ENCODE measurements around the gene PTPN22.

PTPN22 gene

DNA sequence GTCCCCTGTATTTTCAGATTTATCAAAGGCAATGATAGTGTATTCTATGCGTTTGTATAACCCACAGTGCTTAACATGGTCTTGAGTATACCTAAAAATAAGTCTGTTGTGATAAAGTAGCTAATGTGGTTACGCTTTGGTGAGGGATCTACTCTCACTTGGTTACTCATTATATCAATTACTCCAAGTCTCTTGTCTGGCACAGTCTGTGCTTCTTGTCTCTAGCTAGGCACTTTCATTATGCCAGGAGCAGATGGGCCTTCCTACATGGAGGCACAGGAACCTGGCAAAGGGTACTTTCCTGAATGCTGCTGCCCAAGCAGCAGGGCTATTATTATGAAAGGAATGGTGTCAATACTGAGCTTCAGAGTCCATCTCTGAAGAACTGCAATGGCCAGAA is 4.2 kb upstream of the PTPN22 start:
- H3K27me3 ChIP-seq, result no peaks in the 10 kb centered on the region
- H3K9me3 ChIP-seq (replicated peaks in 1 of 11), result peaks cover 0 to 12% (median 10%) of the 10 kb centered on the region in 11 experiments; a peak in 9 of 22 replicates
- H3K27ac ChIP-seq, result peak overlapping the region in 8 of 11 experiments; percentile 40 to 83 (median 76); a peak in 8 of 22 replicates
- peaks cover 0 to 6% (median 0%) of the 10 kb centered on the region in 11 experiments; a peak in 2 of 22 replicates for H3K36me3 ChIP-seq
- no peaks in the 10 kb centered on the region for H4K20me1 ChIP-seq
- H3K4me2 ChIP-seq, result peak overlapping the region in 10 of 11 experiments; percentile 4 to 89 (median 50); a peak in 17 of 22 replicates
- no peak overlapping the region for H3K9ac ChIP-seq
- no peak overlapping the region for H3K4me3 ChIP-seq
- TF ChIP-seq Cebpa-rat (IDR thresholded peaks at IDR 0.05), result no peak
- peaks cover 52 to 79% (median 66%) of the 10 kb centered on the region in 10 experiments for H3K4me1 ChIP-seq

DNA sequence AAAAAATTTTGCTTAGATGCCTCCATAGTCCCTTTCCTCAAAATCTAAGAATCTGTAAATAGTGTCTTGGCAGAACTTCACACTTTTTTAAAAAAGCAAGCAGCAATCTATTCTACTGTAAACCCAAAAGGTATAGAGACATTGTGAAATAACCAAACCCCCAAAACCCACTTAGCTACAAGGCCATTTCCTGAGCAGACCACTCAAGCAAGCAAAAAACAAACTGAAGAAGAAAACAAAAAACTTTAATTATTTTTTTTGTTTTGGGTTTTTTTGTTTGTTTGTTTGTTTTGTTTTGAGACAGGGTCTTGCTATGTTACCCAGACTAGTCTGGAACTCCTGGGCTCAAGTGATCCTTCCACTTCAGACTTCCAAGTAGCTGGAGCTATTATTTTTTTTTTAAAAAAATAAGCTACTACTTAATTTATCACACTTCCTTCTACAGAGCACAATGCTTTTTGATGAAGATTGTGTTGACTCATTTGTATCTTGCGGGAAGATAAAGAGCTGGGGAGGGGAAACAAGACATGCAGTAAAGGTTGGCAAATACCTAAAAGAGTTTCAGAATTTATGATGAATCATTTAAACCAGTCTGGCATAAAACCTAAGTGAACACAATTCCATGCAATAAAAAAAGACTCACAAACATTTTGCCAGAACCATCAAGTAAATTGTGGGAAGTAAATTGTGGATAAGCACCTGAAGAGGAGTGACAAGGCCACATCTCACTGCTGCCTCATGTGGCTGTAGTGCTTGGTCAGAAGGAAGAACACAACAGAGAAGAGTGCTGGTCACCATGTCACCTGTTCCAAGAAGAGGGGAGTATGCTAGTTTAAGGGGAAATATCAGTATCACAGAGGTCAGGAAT is 2.7 kb upstream of the PTPN22 start:
- TF ChIP-seq Cebpa-rat (IDR thresholded peaks at IDR 0.05), result peak in 2 of 11 experiments; percentile 22 to 56; a peak in 1 of 22 replicates

DNA sequence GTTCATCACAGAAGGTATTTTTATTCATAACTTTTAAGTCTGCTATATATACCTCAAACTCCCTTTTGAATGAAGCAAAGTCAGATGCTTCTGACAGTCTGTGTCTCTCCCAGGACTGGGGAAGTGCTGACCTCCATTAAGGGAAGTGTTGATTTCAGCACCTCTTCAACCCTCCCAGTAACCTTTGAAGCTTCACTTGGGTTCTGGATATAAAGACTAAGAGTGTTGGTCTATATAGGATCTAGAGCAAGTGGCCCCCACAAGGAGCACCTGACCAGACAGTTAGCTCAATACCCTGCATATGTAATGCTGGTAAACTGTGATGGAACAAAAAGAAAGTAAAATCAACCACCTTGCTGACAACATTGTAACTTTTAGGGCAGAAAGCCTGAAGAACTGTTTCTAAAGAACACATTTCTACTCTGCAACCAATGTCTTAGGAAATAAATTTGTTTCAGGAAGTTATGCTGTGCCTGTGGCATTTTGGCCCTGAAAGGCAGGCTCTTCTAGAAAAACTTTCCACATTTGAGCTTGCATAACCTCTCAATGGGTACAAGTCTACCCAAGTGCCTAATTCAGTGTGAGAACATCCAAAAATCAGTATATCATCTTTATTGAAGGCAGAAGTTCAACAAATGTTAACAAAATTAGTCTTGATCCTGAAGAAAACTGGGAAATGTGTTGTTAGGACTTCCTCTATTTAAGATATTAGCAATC is 865 bp upstream of the PTPN22 start:
- Histone ChIP-seq H4K20me1 (no peaks in the 10 kb centered on the region), H3K4me2 (peak overlapping the region; percentile 72 to 89 (median 84)), H3K4me1 (peaks cover 53 to 91% (median 74%) of the 10 kb centered on the region in 10 experiments), H3K4me3 (peak overlapping the region in 1 of 10 experiments; percentile 57; a peak in 4 of 20 replicates), H3K9ac (peak overlapping the region; percentile 28 to 68 (median 59); a peak in 18 of 22 replicates), H3K36me3 (no peaks in the 10 kb centered on the region), H3K27ac (peak overlapping the region; percentile 51 to 83 (median 75); a peak in 21 of 22 replicates), H3K9me3 (replicated peaks in 1 of 11) (no peaks in the 10 kb centered on the region), H3K27me3 (no peaks in the 10 kb centered on the region)
- 0 out of 22 replicates have a peak, but pooled peaks of 2 of the 11 experiments have one; percentile 12 to 32 for TF ChIP-seq Cebpa-rat (IDR thresholded peaks at IDR 0.05)

More for the DNA sequence above, 2.7 kb upstream of the PTPN22 start:
- Histone ChIP-seq H3K4me3 (peak overlapping the region in 6 of 10 experiments; percentile 3 to 52 (median 22); a peak in 6 of 20 replicates), H3K36me3 (no peaks in the 10 kb centered on the region), H3K4me1 (peaks cover 53 to 79% (median 69%) of the 10 kb centered on the region in 10 experiments), H3K9ac (peak overlapping the region in 10 of 11 experiments; percentile 18 to 69 (median 56); a peak in 18 of 22 replicates), H3K4me2 (peak overlapping the region; percentile 58 to 89 (median 69)), H3K9me3 (replicated peaks in 1 of 11) (0 out of 22 replicates have a peak, but pooled peaks cover 0 to under 1% (median 0%) of the 10 kb centered on the region in 11 experiments), H3K27ac (peak overlapping the region; percentile 45 to 83 (median 76); a peak in 21 of 22 replicates), H3K27me3 (no peaks in the 10 kb centered on the region), H4K20me1 (no peaks in the 10 kb centered on the region)

DNA sequence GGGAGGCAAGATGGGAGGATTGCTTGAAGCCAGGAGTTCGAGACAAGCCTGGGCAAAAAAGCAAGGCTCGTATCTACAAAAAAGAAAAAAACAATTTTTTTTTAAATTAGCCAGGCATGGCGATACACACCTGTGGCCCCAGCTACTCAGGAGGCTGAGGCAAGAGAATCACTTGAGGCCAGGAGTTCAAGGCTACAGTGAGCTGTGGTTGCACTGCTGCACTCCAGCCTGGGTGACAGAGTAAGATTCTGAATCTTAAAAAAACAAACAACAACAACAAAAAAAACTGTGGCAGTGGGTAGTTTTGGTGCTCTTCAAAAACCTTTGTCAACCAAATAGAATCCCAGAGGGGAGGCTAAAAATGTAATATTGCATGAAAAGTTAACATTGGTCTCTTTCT is 734 bp downstream of the PTPN22 start:
- Histone ChIP-seq H4K20me1 (no peaks in the 10 kb centered on the region), H3K27me3 (no peaks in the 10 kb centered on the region), H3K4me3 (peak overlapping the region; percentile 35 to 68 (median 56); a peak in 18 of 20 replicates), H3K9ac (peak overlapping the region; percentile 27 to 68 (median 59); a peak in 18 of 22 replicates), H3K36me3 (peaks cover 0 to 5% (median 0%) of the 10 kb centered on the region in 11 experiments; a peak in 3 of 22 replicates), H3K27ac (peak overlapping the region; percentile 34 to 83 (median 75); a peak in 21 of 22 replicates), H3K4me1 (peaks cover 49 to 85% (median 71%) of the 10 kb centered on the region in 10 experiments), H3K4me2 (peak overlapping the region; percentile 72 to 89 (median 84)), H3K9me3 (replicated peaks in 1 of 11) (no peaks in the 10 kb centered on the region)
- no peak for TF ChIP-seq Cebpa-rat (IDR thresholded peaks at IDR 0.05)

DNA sequence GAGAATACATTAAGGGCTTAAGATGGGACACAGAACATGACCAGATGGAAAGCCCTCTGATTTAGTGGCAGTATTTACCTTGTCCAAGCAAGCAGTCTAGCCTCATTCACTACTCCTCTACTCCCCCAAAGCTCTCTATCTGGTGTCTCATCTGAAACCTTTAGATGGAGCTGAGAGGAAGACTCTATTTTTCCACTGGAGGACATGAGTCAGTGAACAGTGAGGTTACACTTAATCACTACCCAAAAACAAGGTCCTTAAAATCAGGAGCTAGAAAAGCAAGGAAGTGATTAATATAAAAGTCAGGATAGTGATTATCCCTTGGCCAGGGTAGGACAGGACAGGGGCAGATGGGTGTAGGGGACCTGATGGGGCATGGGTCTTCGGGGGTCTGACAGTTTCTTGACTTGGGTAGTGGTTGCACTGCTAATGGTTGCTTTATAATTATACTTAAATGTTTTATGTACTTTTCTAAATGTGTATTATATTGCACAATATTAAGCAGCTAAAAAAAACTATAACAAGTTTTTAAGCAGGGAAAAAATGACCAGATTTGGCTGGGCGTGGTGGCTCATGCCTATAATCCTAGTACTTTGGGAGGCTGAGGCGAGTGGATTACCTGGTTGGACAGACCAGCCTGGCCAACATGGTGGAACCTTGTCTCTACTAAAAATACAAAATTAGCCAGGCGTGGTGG is 3.0 kb downstream of the PTPN22 start:
- Histone ChIP-seq H3K27me3 (no peaks in the 10 kb centered on the region), H4K20me1 (no peaks in the 10 kb centered on the region), H3K4me1 (peaks cover 30 to 62% (median 50%) of the 10 kb centered on the region in 10 experiments), H3K4me3 (no peak overlapping the region), H3K9me3 (replicated peaks in 1 of 11) (no peaks in the 10 kb centered on the region), H3K27ac (peak overlapping the region in 2 of 11 experiments; percentile 23 to 25; a peak in 3 of 22 replicates), H3K36me3 (peaks cover 0 to 17% (median 0%) of the 10 kb centered on the region in 11 experiments; a peak in 5 of 22 replicates), H3K9ac (peak overlapping the region in 1 of 11 experiments; percentile 23; a peak in 1 of 22 replicates), H3K4me2 (peak overlapping the region in 7 of 11 experiments; percentile 11 to 89 (median 84); a peak in 12 of 22 replicates)
- peak in 6 of 11 experiments; percentile 16 to 79 (median 38); a peak in 5 of 22 replicates for TF ChIP-seq Cebpa-rat (IDR thresholded peaks at IDR 0.05)

DNA sequence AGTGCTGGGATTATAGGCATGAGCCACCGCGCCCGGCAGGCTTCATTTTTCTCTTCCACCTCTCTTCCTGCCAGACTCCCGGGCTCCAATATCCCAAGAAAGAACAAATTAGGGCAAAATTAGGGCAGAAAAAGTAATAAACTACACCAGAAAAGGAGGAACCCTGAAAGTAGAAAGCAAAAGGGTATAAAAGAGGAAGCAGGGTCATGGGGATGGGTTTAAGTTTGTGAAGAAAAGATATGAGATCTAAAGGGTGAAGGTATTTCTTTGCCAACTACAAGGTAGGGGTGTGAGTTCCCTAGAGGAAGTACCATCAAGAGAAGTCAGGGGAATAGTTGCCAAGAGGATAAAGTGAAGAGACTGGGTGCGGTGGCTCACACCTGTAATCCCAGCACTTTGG is 9.9 kb downstream of the PTPN22 start:
- H3K9ac ChIP-seq, result no peak overlapping the region
- H4K20me1 ChIP-seq, result no peaks in the 10 kb centered on the region
- H3K4me1 ChIP-seq, result peaks cover 18 to 49% (median 37%) of the 10 kb centered on the region in 10 experiments
- TF ChIP-seq Cebpa-rat (IDR thresholded peaks at IDR 0.05), result no peak
- peaks cover 0 to 50% (median 0%) of the 10 kb centered on the region in 11 experiments; a peak in 8 of 22 replicates for H3K36me3 ChIP-seq
- 0 out of 22 replicates have a peak, but pooled peaks cover 0 to 4% (median 0%) of the 10 kb centered on the region in 11 experiments for H3K9me3 ChIP-seq (replicated peaks in 1 of 11)
- H3K27me3 ChIP-seq, result no peaks in the 10 kb centered on the region
- no peak overlapping the region for H3K27ac ChIP-seq
- H3K4me3 ChIP-seq, result no peak overlapping the region
- H3K4me2 ChIP-seq, result peak overlapping the region in 7 of 11 experiments; percentile 2 to 95 (median 85); a peak in 11 of 22 replicates

DNA sequence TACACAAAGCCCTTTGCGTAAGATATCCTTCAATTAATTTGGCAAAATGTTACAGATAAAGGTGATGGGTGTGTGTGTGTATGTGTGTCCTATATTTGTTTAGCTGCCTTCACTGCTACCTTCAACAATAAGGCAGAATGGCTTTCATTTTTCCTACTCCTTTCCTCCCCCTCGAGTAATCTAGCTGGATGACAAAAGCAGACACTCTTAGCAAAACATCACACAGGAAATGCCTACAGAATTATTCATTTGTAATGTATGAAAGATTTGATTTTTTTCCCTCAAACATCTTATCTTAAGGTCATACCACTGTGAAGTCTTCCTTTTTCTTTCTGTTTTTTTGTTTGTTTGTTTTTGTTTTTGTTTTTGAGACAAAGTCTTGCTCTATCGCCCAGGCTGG is 10.6 kb downstream of the PTPN22 start:
- peaks cover 0 to 54% (median 3%) of the 10 kb centered on the region in 11 experiments; a peak in 12 of 22 replicates for H3K36me3 ChIP-seq
- no peak overlapping the region for H3K4me3 ChIP-seq
- no peak overlapping the region for H3K9ac ChIP-seq
- no peaks in the 10 kb centered on the region for H4K20me1 ChIP-seq
- TF ChIP-seq Cebpa-rat (IDR thresholded peaks at IDR 0.05), result no peak
- no peaks in the 10 kb centered on the region for H3K27me3 ChIP-seq
- H3K4me2 ChIP-seq, result peak overlapping the region in 8 of 11 experiments; percentile 2 to 95 (median 76); a peak in 11 of 22 replicates
- 0 out of 22 replicates have a peak, but pooled peaks cover 0 to 4% (median 0%) of the 10 kb centered on the region in 11 experiments for H3K9me3 ChIP-seq (replicated peaks in 1 of 11)
- H3K4me1 ChIP-seq, result peaks cover 18 to 49% (median 37%) of the 10 kb centered on the region in 10 experiments
- H3K27ac ChIP-seq, result peak overlapping the region in 2 of 11 experiments; percentile 3 to 6; a peak in 1 of 22 replicates

Measured in BLaER1 treated with 17β-estradiol and CSF1 and Interleukin-3, amounts not matched to agents 10 nM and 100 nM (cell line).